ENCODE results near the gene LSM3. TPM values are rescaled to one million over a fixed set of nuclear protein-coding genes. Genes with fewer than 3 reads are reported as not detected.

Gene LSM3
- total RNA-seq, 2 experiments from 2014 or later: 22.1 to 22.9 TPM

- Mint-ChIP-seq H3K27ac (no peak overlapping the region), H3K4me3 (no peak overlapping the region), H3K36me3 (peaks cover 4% of the 10 kb centered on the region), H3K4me1 (ENCODE audit: low read depth) (peaks cover 7% of the 10 kb centered on the region), H3K9me3 (peaks cover 7% of the 10 kb centered on the region), H3K27me3 (peaks cover 42% of the 10 kb centered on the region)
- POLR2A ChIA-PET: no interaction called here
- CTCF ChIA-PET: interaction anchor here (1.6 kb wide), 1 partner anchor 27 kb away, joined by 5 read pairs; no protein-coding TSS in a partner anchor
- intact Hi-C loops (cut with micrococcal nuclease): no loop called here
- DNase-seq: no peak
Measured at GRCh38 chr3:14230729-14231128, 52.1 kb downstream of the LSM3 start.

GRCh38 chr3:14231145-14231990, 52.8 kb downstream of the LSM3 start:
- ChIA-PET CTCF (interaction anchor here (0.8 to 1.6 kb wide), 2 partner anchors 28 to 39 kb away, joined by 3 to 5 read pairs; no protein-coding TSS in a partner anchor), POLR2A (no interaction called here)
- Mint-ChIP-seq H3K27me3 (peaks cover 39% of the 10 kb centered on the region), H3K4me3 (no peak overlapping the region), H3K4me1 (ENCODE audit: low read depth) (peaks cover 7% of the 10 kb centered on the region), H3K9me3 (peaks cover 7% of the 10 kb centered on the region), H3K36me3 (peaks cover 4% of the 10 kb centered on the region), H3K27ac (no peak overlapping the region)
- intact Hi-C loops (cut with micrococcal nuclease): no loop called here
- no peak for DNase-seq

GRCh38 chr3:14231998-14232501, 53.4 kb downstream of the LSM3 start:
- intact Hi-C loops (cut with micrococcal nuclease): no loop called here
- Mint-ChIP-seq H3K27me3 (peaks cover 39% of the 10 kb centered on the region), H3K4me1 (ENCODE audit: low read depth) (peaks cover 7% of the 10 kb centered on the region), H3K4me3 (no peak overlapping the region), H3K9me3 (peaks cover 7% of the 10 kb centered on the region), H3K36me3 (peaks cover 4% of the 10 kb centered on the region), H3K27ac (no peak overlapping the region)
- ChIA-PET POLR2A (no interaction called here), CTCF (interaction anchor here (0.8 to 2.1 kb wide), 5 partner anchors 17 to 149 kb away, joined by 3 to 5 read pairs (median 3); no protein-coding TSS in a partner anchor)
- DNase-seq: no peak

- Mint-ChIP-seq H3K4me1 (ENCODE audit: low read depth) (peaks cover 7% of the 10 kb centered on the region), H3K4me3 (no peak overlapping the region), H3K27me3 (peaks cover 34% of the 10 kb centered on the region), H3K36me3 (peaks cover 4% of the 10 kb centered on the region), H3K27ac (no peak overlapping the region), H3K9me3 (peaks cover 7% of the 10 kb centered on the region)
- ChIA-PET POLR2A (no interaction called here), CTCF (interaction anchor here (0.6 to 1.4 kb wide), 2 partner anchors 30 to 111 kb away, joined by 3 to 8 read pairs; no protein-coding TSS in a partner anchor)
- DNase-seq: no peak
- intact Hi-C loops (cut with micrococcal nuclease): no loop called here
Measured at GRCh38 chr3:14234251-14235002, 55.8 kb downstream of the LSM3 start.

GRCh38 chr3:14235003-14235911, 56.6 kb downstream of the LSM3 start:
- CTCF ChIA-PET: interaction anchor here (1.4 kb wide), 1 partner anchor 31 kb away, joined by 8 read pairs; no protein-coding TSS in a partner anchor
- H3K36me3 Mint-ChIP-seq: peaks cover 4% of the 10 kb centered on the region

GRCh38 chr3:14235912-14236295, 57.3 kb downstream of the LSM3 start:
- intact Hi-C loops (cut with micrococcal nuclease): no loop called here
- peaks cover 4% of the 10 kb centered on the region for H3K36me3 Mint-ChIP-seq

More at GRCh38 chr3:14235003-14235911, 56.6 kb downstream of the LSM3 start:
- intact Hi-C loops (cut with micrococcal nuclease): no loop called here
- Mint-ChIP-seq H3K4me1 (ENCODE audit: low read depth) (peaks cover 7% of the 10 kb centered on the region), H3K4me3 (no peak overlapping the region), H3K9me3 (peaks cover 7% of the 10 kb centered on the region), H3K27ac (no peak overlapping the region), H3K27me3 (peaks cover 32% of the 10 kb centered on the region)
- DNase-seq: peak; percentile 16
- POLR2A ChIA-PET: no interaction called here

GRCh38 chr3:14236902-14237301, 58.3 kb downstream of the LSM3 start:
- CTCF ChIA-PET: interaction anchor here (2.3 kb wide), 1 partner anchor 33 kb away, joined by 7 read pairs; no protein-coding TSS in a partner anchor

More at GRCh38 chr3:14235912-14236295, 57.3 kb downstream of the LSM3 start:
- Mint-ChIP-seq H3K4me3 (no peak overlapping the region), H3K27ac (no peak overlapping the region), H3K9me3 (peaks cover 7% of the 10 kb centered on the region), H3K4me1 (ENCODE audit: low read depth) (peaks cover 7% of the 10 kb centered on the region), H3K27me3 (peaks cover 30% of the 10 kb centered on the region)
- ChIA-PET CTCF (interaction anchor here (1.4 kb wide), 1 partner anchor 32 kb away, joined by 8 read pairs; no protein-coding TSS in a partner anchor), POLR2A (no interaction called here)
- no peak for DNase-seq

GRCh38 chr3:14237457-14237856, 58.8 kb downstream of the LSM3 start:
- intact Hi-C loops (cut with micrococcal nuclease): no loop called here
- ChIA-PET CTCF (interaction anchor here (2.3 kb wide), 1 partner anchor 34 kb away, joined by 7 read pairs; no protein-coding TSS in a partner anchor), POLR2A (no interaction called here)
- no peak for DNase-seq
- H3K9me3 Mint-ChIP-seq: peaks cover 7% of the 10 kb centered on the region
- H3K27me3 Mint-ChIP-seq: peaks cover 18% of the 10 kb centered on the region
- H3K27ac Mint-ChIP-seq: no peak overlapping the region
- H3K36me3 Mint-ChIP-seq: peaks cover 4% of the 10 kb centered on the region
- peaks cover 7% of the 10 kb centered on the region for H3K4me1 Mint-ChIP-seq (ENCODE audit: low read depth)
- no peak overlapping the region for H3K4me3 Mint-ChIP-seq

More at GRCh38 chr3:14236902-14237301, 58.3 kb downstream of the LSM3 start:
- peaks cover 4% of the 10 kb centered on the region for H3K36me3 Mint-ChIP-seq
- peaks cover 7% of the 10 kb centered on the region for H3K4me1 Mint-ChIP-seq (ENCODE audit: low read depth)
- H3K27ac Mint-ChIP-seq: no peak overlapping the region
- H3K4me3 Mint-ChIP-seq: no peak overlapping the region
- intact Hi-C loops (cut with micrococcal nuclease): no loop called here
- POLR2A ChIA-PET: no interaction called here
- peaks cover 21% of the 10 kb centered on the region for H3K27me3 Mint-ChIP-seq
- no peak for DNase-seq
- H3K9me3 Mint-ChIP-seq: peaks cover 7% of the 10 kb centered on the region

- Mint-ChIP-seq H3K4me3 (no peak overlapping the region), H3K27ac (no peak overlapping the region), H3K27me3 (peaks cover 13% of the 10 kb centered on the region), H3K4me1 (ENCODE audit: low read depth) (peaks cover 4% of the 10 kb centered on the region), H3K9me3 (peaks cover 6% of the 10 kb centered on the region), H3K36me3 (peaks cover 4% of the 10 kb centered on the region)
- POLR2A ChIA-PET: no interaction called here
- CTCF ChIA-PET: interaction anchor here (2.3 kb wide), 1 partner anchor 35 kb away, joined by 7 read pairs; no protein-coding TSS in a partner anchor
- no peak for DNase-seq
- intact Hi-C loops (cut with micrococcal nuclease): no loop called here
Measured at GRCh38 chr3:14238356-14238755, 59.7 kb downstream of the LSM3 start.

GRCh38 chr3:14238930-14239329, 60.3 kb downstream of the LSM3 start:
- Mint-ChIP-seq H3K27ac (no peak overlapping the region), H3K4me3 (no peak overlapping the region), H3K36me3 (no peaks in the 10 kb centered on the region), H3K27me3 (peaks cover 9% of the 10 kb centered on the region), H3K9me3 (peaks cover 2% of the 10 kb centered on the region), H3K4me1 (ENCODE audit: low read depth) (peaks cover 4% of the 10 kb centered on the region)
- ChIA-PET POLR2A (no interaction called here), CTCF (interaction anchor here (2.3 kb wide), 1 partner anchor 35 kb away, joined by 7 read pairs; no protein-coding TSS in a partner anchor)
- DNase-seq: no peak
- intact Hi-C loops (cut with micrococcal nuclease): no loop called here

- DNase-seq: no peak
- H3K9me3 Mint-ChIP-seq: no peaks in the 10 kb centered on the region
- intact Hi-C loops (cut with micrococcal nuclease): no loop called here
- no peak overlapping the region for H3K27ac Mint-ChIP-seq
- ChIA-PET POLR2A (interaction anchor here (0.7 kb wide), 1 partner anchor 83 kb away, joined by 6 read pairs; no protein-coding TSS in a partner anchor), CTCF (interaction anchor here (0.8 kb wide), 1 partner anchor 36 kb away, joined by 3 read pairs; no protein-coding TSS in a partner anchor)
- H3K27me3 Mint-ChIP-seq: peaks cover 4% of the 10 kb centered on the region
- H3K36me3 Mint-ChIP-seq: no peaks in the 10 kb centered on the region
- H3K4me3 Mint-ChIP-seq: no peak overlapping the region
- H3K4me1 Mint-ChIP-seq (ENCODE audit: low read depth): peaks cover under 1% of the 10 kb centered on the region
Measured at GRCh38 chr3:14239940-14240339, 61.3 kb downstream of the LSM3 start.

Data from activated CD4-positive, alpha-beta memory T cell treated with anti-CD3 and anti-CD28 coated beads for 36 hours (primary cell).